Amniotic stem cell (primary cell): Measurements from ENCODE around the gene PPP1R14B.
A peak's percentile ranks its signal among the peaks of the same experiment; 100 is the strongest.

Source experiments
- DNase-seq: peaks from one replicate; lab custom pipeline; 2025; lab: John Stamatoyannopoulos, UW

PPP1R14B gene

DNA sequence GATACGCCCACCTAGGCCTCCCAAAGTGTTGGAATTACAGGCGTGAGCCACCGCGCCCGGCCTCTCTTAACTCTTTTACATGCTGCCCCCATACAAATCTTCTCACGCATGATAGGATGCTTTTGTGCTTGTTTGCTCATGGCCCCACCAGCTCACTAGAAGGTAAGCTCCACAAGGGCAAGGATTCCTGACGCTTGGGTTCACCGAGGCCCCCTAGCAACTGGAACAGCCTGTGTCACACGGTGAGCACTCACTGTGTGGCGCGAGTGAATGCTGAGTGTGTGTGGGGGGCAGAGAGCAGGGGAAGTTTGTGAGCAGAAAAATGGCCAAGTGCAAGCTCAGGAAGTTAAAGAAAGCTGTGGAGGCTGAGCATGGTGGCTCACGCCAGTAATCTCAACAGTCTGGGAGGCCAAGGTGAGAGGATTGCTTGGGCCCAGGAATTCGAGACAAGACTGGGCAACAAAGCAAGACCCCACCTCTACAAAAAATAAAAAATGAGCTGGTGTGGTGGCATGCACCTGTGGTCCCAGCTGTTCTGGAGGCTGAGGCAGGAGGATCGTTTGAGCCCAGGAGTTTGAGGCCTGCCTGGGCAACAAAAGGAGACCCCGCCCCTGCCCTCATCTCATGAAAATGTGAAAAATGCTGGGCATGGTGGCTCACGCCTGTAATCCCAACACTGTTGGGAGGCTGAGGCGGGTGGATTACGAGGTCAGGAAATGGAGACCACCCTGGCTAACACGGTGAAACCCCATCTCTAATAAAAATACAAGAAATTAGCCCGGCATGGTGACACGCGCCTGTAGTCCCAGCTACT, 35.4 kb upstream of the PPP1R14B start:
- no peak for DNase-seq

GRCh38 chr11:64278576-64279190, 31.9 kb upstream of the PPP1R14B start:
- no peak for DNase-seq

GRCh38 chr11:64276653-64277431, 30.1 kb upstream of the PPP1R14B start:
- DNase-seq: no peak

DNA sequence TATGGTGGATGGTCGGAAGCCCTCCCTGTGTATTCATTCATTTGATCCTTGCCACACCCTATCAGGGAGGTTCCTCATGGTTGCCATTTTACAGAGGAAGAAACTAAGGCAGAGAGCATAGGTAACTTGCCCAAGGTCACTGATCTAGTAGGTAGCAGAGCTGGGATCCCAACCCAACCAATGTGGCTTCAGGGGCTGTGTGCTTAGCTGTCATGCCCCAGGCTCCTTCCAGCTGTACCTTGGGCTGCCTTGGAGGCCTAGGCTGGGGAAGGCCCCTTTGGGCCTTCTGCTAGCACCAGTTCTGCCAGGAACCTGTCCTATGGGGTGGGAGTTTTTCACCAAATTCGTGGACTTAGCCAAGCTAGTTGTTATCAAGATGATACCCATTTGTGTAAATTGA, 29.1 kb upstream of the PPP1R14B start:
- DNase-seq: no peak

- DNase-seq: no peak
These were observed 28.5 kb upstream of the PPP1R14B start for GRCh38 chr11:64275031-64275800.

DNA sequence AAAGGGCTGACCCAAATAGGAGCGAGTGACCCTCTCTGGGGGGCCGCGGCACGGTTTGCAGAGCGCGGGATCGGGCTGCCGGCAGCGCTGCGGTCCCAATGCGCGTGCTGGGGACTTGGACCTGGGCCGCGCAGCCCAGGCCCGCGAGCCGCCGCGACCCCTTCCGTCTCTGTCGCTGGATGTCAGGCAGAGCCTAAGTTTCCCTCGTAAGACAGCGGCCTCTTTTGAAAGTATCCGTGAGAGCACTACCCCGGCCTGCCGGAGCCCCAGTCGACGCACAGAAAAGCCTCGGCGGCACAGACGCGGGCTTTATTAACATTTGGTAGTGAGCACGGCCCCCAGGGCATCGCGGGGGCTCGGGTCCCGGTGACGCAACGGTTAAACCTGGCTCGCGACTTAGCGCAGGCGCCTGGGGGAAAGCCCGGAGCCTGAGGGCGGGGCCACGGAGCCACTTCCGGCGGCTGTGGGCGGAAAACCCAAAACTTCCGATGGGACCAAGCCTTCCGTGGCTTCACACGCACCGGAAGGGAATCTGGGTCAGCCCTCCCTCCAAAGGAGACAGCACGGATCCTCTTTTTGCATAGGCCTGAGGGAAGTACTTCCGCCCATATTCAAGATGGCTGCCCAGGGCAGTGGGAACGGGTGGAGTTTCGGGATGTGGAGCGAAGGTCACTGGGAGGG, 22.9 kb upstream of the PPP1R14B start:
- DNase-seq: peak; percentile 99

GRCh38 chr11:64268893-64269539, 22.3 kb upstream of the PPP1R14B start:
- DNase-seq: no peak

GRCh38 chr11:64268025-64268892, 21.5 kb upstream of the PPP1R14B start:
- no peak for DNase-seq

GRCh38 chr11:64267207-64267945, 20.6 kb upstream of the PPP1R14B start:
- DNase-seq: no peak

DNA sequence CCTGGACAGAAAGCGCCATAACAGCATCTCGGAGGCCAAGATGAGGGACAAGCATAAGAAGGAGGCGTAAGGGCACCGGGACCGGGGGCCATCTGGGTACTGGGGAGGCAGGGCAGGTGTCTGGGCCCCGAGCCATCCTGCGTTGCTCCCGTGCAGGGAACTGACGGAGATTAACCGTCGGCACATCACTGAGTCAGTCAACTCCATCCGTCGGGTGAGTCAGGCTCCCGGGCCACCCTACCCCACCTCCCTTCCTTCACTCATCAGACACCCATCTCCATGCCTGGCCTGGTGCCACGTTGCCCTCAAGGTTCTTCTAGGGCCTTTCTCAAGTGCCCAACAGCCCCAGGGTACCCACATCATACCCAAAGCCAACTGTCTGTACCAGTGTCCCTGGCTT, 19.6 kb upstream of the PPP1R14B start:
- DNase-seq: no peak

DNA sequence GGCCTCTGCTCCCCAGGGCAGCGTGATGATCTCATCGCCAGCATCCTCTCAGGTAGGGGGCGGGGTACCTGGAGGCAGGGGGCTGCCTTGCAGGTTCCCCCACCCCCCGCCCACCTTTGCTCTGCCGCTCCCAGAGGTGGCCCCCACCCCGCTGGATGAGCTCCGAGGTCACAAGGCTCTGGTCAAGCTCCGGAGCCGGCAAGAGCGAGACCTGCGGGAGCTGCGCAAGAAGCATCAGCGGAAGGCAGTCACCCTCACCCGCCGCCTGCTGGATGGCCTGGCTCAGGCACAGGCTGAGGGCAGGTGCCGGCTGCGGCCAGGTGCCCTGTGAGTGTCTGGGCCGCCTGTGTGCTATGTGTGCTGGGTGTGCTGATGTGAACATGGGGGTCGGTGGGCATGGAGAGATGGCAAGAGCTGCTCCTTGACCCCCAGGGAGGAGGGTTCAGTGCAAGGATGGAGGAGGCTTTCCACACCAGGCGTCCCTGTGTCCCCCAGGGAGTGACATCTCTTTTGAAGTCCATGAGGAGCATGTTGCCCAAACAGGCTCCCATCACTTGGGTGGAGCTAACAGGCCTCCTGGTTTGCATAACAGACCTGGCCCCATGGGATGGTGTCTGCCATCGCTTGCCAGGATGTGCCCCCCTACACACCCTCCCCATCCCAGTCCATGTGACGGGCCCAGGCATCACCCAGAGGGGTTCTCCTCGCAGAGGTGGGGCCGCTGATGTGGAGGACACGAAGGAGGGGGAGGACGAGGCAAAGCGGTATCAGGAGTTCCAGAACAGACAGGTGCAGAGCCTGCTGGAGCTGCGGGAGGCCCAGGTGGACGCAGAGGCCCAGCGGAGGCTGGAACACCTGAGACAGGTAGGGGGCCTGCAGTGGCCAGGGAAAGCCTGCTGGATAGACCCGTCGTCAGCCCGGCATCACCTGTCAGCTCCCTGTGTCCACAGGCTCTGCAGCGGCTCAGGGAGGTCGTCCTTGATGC, 18.7 kb upstream of the PPP1R14B start:
- no peak for DNase-seq

GRCh38 chr11:64264371-64264852, 17.7 kb upstream of the PPP1R14B start:
- no peak for DNase-seq

DNA sequence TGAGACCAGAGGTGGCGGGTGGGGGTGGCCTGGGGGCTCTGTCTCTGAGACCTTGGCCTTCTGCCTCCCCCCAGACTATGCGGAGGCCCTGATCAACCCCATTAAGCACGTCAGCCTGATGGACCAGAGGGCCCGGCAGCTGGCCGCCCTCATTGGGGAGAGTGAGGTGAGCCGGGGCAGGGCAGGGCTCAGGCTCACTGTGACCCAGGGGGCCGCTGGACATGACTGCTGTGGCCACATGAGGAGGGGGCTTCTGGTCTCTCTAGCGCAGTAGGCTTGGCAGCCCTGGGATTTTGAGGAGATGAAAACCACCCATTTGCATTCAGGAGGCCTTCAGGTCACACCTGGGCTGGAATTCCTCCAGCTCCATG, 17.2 kb upstream of the PPP1R14B start:
- DNase-seq: no peak

GRCh38 chr11:64263021-64263946, 16.5 kb upstream of the PPP1R14B start:
- DNase-seq: no peak

DNA sequence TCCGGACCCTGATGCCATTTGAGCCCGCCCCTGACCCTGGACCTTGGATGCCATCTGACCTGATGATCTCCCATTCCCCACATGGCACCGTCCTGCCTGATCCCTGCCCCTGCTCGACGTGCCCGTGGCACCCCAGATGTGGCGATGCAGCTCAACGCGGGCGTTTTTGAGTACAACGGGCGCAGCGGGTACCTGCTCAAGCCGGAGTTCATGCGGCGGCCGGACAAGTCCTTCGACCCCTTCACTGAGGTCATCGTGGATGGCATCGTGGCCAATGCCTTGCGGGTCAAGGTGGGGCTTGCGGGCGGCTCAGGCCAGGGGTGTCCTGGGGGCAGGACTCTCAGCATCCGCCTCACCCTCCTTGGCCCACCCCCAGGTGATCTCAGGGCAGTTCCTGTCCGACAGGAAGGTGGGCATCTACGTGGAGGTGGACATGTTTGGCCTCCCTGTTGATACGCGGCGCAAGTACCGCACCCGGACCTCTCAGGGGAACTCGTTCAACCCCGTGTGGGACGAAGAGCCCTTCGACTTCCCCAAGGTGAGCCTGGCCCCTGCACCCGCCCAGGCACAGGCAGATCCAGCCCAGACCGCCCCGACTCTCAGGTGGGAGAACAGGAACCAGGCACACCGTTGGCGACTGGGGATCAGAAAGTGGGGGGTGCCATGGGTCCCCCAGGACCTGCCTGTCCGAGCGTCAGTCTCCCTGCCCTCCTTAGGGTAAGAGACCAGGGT, 15.7 kb upstream of the PPP1R14B start:
- DNase-seq: no peak

- DNase-seq: no peak
These were observed 14.9 kb upstream of the PPP1R14B start for GRCh38 chr11:64261556-64262080.
